Sigmoid colon (tissue), 7 donors: Measurements from ENCODE around the gene GBX2. TPM values are rescaled to one million over a fixed set of nuclear protein-coding genes. Genes with fewer than 3 reads are reported as not detected.
A peak's percentile ranks its signal among the peaks of the same experiment; 100 is the strongest.

Source experiments
- DNase-seq: peaks from one replicate; pipeline ENCODE4 v3.0.0-alpha.2; 2019
- H3K27ac ChIP-seq, 4 donors: fragments of 200-600 bp; sonication (generic); one replicate each; pipeline ENCODE4 v1.5.1; 2016 to 2019; ENCODE audit warnings: mild to moderate bottlenecking in 1 of 4
- H3K27me3 ChIP-seq, 3 donors: fragments of 200-600 bp; sonication (generic); one replicate each; pipeline ENCODE4 v1.5.1; 2019; ENCODE audit warnings: mild to moderate bottlenecking in 1 of 3
- H3K36me3 ChIP-seq, 4 donors: fragments of 200-600 bp; sonication (generic); one replicate each; pipeline ENCODE4 v1.5.1; 2016 to 2019
- H3K4me1 ChIP-seq, 4 donors: fragments of 200-600 bp; sonication (generic); one replicate each; pipeline ENCODE4 v1.5.1; 2017 to 2019
- H3K4me3 ChIP-seq, 4 donors: fragments of 200-600 bp; sonication (generic); one replicate each; pipeline ENCODE4 v1.5.1; 2017 to 2019; ENCODE audit warnings: mild to moderate bottlenecking in 2 of 4, moderate library complexity in 1 of 4
- H3K9me3 ChIP-seq, 4 donors: fragments of 200-600 bp in 3 of 4; sonication (generic) in 3 of 4; one replicate each; pipeline versions ENCODE4 v1.5.1 to v1.6.1; 2013 to 2019
- EP300 ChIP-seq, 4 donors: sonication (generic); formaldehyde crosslinking; IDR thresholded peaks; one replicate each; pipeline ENCODE4 v1.6.1; 2017; ENCODE audit warnings: antibody characterized with exemption in 4 of 4
- POLR2A ChIP-seq, 2 donors: fragments of 450-650 bp; IDR thresholded peaks; one replicate each; pipeline ENCODE4 v1.6.1; 2016; ENCODE audit warnings: antibody characterized with exemption in 2 of 2, mild to moderate bottlenecking in 2 of 2, moderate library complexity in 2 of 2
- POLR2AphosphoS5 ChIP-seq, 4 donors: sonication (generic); formaldehyde crosslinking; IDR thresholded peaks; one replicate each; pipeline ENCODE4 v1.6.1; 2017; ENCODE audit warnings: antibody characterized with exemption in 4 of 4
- WGBS, 2 donors: extraction: QIAGEN DNeasy Blood & Tissue Kit; methylation state at CpG; one replicate each; pipeline ENCODE4 v1.1.7; 2013; 5-methylcytosine and 5-hydroxymethylcytosine counted together
- intact Hi-C: fragments of 100-400 bp; cut with DNase I; formaldehyde crosslinking; loops from one replicate; pipeline ENCODE4 v1.15.1; 2023
- polyA plus RNA-seq, 3 donors: library from polyadenylated mRNA; stranded (reverse); fragments of 200-250 nt; gene quantifications; one replicate each; pipeline ENCODE4 v1.2.3, GENCODE V29; 2013
- total RNA-seq, 4 donors: library from RNA; depleted of rRNA; stranded (reverse); fragments of >200 nt; gene quantifications; one replicate each; pipeline ENCODE4 v1.1.0, GENCODE V29; 2016
- TF ChIP-seq, protein P1 (sequence below), 4 experiments: fragments of 450-650 bp in 3 of 4; fragments of 200-600 bp in 1 of 4; IDR thresholded peaks; one replicate each; pipeline ENCODE4 v1.5.1; 2016 to 2019; ENCODE audit warnings: antibody characterized with exemption in 4 of 4, mild to moderate bottlenecking in 3 of 4, moderate library complexity in 2 of 4
- donor health status: healthy with polysubstance abuse.
- donor health status: Bipolar disorder and iron deficiency.
- donor health status: healthy.

GBX2 gene
- total and polyA plus RNA-seq, 7 donors: not detected

DNA sequence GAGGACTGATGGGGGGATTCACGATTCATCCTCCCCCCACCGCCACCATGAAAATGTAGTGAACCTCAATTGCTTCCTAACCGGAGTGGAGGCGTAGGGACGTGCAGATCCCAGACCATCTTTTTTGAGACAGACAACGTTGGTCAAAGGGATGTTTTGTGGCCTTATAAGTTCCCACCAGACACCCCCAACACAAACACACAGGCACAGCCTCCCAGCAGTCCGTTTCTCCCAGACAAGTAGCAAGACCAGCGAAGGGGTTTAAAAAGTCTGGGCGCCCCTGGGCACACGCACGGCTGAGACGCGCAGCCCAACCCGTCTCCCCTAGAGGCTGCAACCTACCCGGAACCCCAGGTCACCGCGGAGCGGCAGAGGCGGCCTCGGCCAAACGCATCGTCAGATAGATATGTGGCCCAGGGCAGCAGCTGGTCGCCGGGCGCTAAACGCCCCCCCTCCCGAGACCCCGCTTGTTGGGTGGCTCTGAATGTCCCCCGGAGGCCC, 1.3 kb downstream of the GBX2 start:
- H3K36me3 ChIP-seq: no peaks in the 10 kb centered on the region
- WGBS, 2 donors: 3 to 4% methylated on average over 29 of the region's 29 CpGs
- no peak for DNase-seq
- peak overlapping the region in 3 of 4 donors; percentile 20 to 42 (median 38) for H3K4me3 ChIP-seq
- H3K27ac ChIP-seq: no peak overlapping the region
- peaks cover 87 to 100% (median 99%) of the 10 kb centered on the region in 3 donors for H3K27me3 ChIP-seq
- no peaks in the 10 kb centered on the region for H3K9me3 ChIP-seq
- peaks cover 0 to 64% (median 64%) of the 10 kb centered on the region in 4 donors for H3K4me1 ChIP-seq
- TF ChIP-seq POLR2A (IDR thresholded peaks at IDR 0.05) (no peak), EP300 (IDR thresholded peaks at IDR 0.05) (no peak), POLR2AphosphoS5 (IDR thresholded peaks at IDR 0.05) (no peak)
- TF ChIP-seq, protein P1, sequence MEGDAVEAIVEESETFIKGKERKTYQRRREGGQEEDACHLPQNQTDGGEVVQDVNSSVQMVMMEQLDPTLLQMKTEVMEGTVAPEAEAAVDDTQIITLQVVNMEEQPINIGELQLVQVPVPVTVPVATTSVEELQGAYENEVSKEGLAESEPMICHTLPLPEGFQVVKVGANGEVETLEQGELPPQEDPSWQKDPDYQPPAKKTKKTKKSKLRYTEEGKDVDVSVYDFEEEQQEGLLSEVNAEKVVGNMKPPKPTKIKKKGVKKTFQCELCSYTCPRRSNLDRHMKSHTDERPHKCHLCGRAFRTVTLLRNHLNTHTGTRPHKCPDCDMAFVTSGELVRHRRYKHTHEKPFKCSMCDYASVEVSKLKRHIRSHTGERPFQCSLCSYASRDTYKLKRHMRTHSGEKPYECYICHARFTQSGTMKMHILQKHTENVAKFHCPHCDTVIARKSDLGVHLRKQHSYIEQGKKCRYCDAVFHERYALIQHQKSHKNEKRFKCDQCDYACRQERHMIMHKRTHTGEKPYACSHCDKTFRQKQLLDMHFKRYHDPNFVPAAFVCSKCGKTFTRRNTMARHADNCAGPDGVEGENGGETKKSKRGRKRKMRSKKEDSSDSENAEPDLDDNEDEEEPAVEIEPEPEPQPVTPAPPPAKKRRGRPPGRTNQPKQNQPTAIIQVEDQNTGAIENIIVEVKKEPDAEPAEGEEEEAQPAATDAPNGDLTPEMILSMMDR (IDR thresholded peaks at IDR 0.05): no peak
- intact Hi-C loops: no loop called here

DNA sequence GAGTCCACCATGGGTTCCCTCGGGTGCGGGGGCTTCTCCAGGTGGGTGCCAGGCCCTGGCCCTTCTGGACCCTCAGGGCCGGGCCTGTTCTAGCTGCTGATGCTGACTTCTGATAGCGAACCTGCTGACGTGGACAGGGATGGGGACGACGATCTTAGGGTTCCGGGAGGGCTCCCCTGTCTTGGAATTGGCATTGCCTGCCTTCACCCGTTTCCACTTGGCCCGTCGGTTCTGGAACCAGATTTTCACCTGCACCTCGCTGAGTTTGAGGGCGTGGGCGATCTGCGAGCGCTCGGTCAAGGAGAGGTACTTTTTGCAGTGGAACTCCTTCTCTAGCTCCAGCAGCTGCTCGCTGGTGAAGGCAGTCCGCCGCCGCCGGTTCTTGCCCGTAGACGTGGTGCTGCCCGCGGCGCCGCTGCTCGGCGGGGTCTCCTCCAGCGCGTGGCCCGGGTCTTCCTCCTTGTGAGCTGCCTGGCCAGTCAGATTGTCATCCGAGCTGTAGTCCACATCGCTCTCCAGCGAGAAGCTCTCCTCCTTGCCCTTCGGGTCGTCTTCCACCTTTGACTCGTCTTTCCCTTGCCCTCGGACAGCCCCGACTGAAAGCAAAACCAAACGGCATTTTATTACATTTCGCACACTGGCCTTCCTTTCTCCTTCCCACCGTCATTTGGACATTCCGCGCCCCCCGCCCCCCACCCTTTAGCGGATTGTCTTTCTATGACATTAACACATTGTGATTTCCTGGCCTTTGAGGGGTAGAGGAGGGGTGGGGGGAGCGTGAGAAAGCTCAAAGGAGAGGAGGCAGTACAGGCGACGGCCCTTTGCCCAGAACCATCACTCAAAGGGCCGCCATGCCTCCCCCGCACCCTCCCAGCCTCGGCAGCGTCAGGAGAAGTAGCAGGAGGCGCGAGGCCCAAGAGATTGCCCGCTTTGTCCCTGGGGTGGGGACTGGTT, 2.1 kb downstream of the GBX2 start:
- intact Hi-C loops: no loop called here

DNA sequence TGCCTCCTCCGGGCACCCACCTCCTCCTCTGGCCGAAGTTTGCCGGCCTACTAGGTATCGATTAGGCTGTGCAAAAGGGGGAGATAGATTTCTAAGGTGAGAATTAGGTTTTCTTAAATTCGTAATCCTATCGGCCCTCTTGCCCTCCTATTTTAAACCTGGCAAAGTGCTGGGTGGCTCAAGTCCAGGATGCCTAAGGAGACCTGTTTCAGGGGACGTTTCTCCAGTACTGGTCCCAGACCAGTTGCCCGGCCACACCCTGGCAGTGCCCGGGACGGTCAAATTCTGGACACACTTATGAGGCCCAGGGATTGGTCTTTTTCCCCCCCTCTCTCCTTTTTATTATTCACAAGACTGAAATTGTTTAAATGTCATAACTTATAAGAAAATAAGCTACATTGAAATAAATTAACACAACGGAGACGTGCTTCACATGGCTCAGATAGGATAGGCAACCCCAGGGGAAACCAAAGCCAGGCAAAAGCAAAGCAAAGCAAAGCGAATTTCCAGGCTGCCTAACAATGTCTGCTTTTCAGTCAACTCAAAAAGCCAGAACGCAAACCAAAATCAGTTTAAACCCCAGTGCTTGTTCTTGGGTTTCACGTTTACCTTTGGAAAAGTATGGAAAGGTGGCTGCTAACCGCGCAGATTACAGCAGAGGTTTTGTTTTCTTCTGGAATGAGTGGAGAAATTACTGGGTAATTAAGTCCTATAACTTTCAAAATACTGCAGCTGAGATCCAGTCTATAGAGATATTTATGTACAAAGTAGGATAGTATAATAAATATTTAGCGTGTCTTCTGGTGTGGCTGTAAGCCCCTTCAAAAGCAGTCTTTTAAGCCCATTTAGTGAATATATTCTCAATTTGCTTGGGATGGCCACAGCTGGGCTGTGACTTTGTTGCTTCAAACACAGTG, 3.0 kb downstream of the GBX2 start:
- Histone ChIP-seq H3K4me3 (peak overlapping the region in 2 of 4 donors; percentile 29 to 34), H3K27ac (no peak overlapping the region), H3K9me3 (no peaks in the 10 kb centered on the region), H3K36me3 (no peaks in the 10 kb centered on the region), H3K27me3 (peaks cover 77 to 100% (median 99%) of the 10 kb centered on the region in 3 donors), H3K4me1 (peaks cover 0 to 63% (median 57%) of the 10 kb centered on the region in 4 donors)
- DNase-seq: peak; percentile 27
- intact Hi-C loops: no loop called here
- TF ChIP-seq POLR2A (IDR thresholded peaks at IDR 0.05) (no peak), EP300 (IDR thresholded peaks at IDR 0.05) (no peak), POLR2AphosphoS5 (IDR thresholded peaks at IDR 0.05) (peak in 1 of 4 donors; percentile 31)
- TF ChIP-seq, protein P1 (IDR thresholded peaks at IDR 0.05): no peak
- WGBS, 2 donors: 8 to 14% methylated on average over 18 of the region's 18 CpGs

More for the DNA sequence above, 2.1 kb downstream of the GBX2 start:
- WGBS, 2 donors: 4 to 5% methylated on average over 58 of the region's 58 CpGs
- Histone ChIP-seq H3K27ac (no peak overlapping the region), H3K27me3 (peaks cover 86 to 100% (median 99%) of the 10 kb centered on the region in 3 donors), H3K9me3 (no peaks in the 10 kb centered on the region), H3K4me3 (peak overlapping the region in 3 of 4 donors; percentile 11 to 42 (median 16)), H3K36me3 (no peaks in the 10 kb centered on the region), H3K4me1 (peaks cover 0 to 63% (median 58%) of the 10 kb centered on the region in 4 donors)
- DNase-seq: no peak
- TF ChIP-seq EP300 (IDR thresholded peaks at IDR 0.05): no peak
- TF ChIP-seq POLR2AphosphoS5 (IDR thresholded peaks at IDR 0.05): no peak
- TF ChIP-seq, protein P1 (IDR thresholded peaks at IDR 0.05): no peak
- TF ChIP-seq POLR2A (IDR thresholded peaks at IDR 0.05): no peak

DNA sequence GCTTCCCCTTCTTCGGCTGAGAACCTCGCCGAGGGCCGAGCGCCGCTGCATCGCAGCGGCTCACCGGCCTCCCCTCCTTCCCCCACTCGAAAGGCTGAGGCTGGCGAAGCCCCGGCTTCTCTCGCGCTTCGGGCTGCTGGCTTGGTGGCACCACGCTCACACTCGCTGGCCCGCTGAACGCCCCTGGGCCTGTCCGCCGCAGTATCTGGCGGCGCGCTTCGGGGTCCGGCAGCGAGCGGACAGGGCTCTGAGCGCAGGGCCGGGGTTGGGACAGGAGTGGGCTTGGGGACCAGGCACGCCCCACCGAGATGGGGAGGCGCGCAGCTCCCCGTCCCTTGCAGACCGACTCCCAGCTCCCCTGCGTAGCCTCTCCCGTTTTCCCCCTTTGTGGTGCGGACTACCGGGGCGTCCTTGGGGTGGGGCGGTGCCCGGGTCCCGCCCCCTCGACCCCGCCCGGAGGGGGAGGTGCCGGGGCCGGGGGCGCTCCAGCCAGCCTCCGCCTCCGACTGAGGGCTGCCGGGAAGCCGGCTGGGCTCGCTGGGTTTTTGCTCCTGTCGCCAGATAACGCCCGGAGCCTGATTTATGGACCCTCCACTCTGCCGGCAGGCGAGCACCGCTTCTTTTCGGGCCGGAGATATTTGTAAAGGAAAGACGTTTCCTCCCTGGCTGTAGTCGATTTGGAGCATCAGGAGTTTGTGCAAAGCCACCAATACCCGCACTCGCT, 3.8 kb downstream of the GBX2 start:
- Histone ChIP-seq H3K27me3 (peaks cover 77 to 100% (median 99%) of the 10 kb centered on the region in 3 donors), H3K4me3 (peak overlapping the region in 3 of 4 donors; percentile 28 to 34 (median 29)), H3K4me1 (peaks cover 0 to 65% (median 57%) of the 10 kb centered on the region in 4 donors), H3K27ac (no peak overlapping the region), H3K36me3 (no peaks in the 10 kb centered on the region), H3K9me3 (no peaks in the 10 kb centered on the region)
- DNase-seq: peak; percentile 58
- TF ChIP-seq EP300 (IDR thresholded peaks at IDR 0.05) (no peak), POLR2AphosphoS5 (IDR thresholded peaks at IDR 0.05) (no peak), POLR2A (IDR thresholded peaks at IDR 0.05) (no peak)
- TF ChIP-seq, protein P1 (IDR thresholded peaks at IDR 0.05): no peak
- WGBS, 2 donors: 2% methylated on average over 67 of the region's 67 CpGs
- intact Hi-C loops: no loop called here
